GM12801 (cell line): ENCODE data around the gene MYL6B.

Source experiments
- TF ChIP-seq, protein P1 (sequence below): IDR thresholded peaks from one replicate; pipeline ENCODE4 v1.5.1; 2011; ENCODE audit warnings: control low read depth; ENCODE audit not compliant: insufficient read length; ENCODE audit errors: extremely low read depth

MYL6B gene

DNA sequence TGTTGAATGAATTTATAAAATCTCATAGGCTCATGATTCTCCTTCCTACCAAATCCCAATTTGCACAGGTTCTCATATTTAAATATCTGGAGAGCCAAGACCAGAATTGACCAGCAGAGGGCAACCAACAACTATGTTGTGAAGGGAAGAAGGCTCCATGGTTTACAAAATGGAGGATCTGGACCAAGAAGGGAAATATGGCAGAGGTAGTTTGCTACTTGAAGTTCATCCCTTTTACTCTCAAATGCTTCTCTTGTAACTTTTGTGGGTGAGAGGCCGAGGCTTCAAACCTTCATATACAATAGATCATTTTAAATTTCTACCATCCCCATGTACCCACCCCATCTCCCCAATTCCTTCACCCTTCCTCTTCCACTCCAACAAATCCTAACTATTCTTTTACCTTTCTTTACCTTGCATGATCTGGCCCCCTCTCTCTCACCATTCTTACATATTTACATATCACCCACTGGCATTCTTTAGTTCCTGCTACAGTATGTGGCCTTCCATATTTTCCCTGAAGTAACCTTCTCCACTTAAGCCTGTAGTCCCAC lies 40.7 kb downstream of the MYL6B start:
- TF ChIP-seq, protein P1, sequence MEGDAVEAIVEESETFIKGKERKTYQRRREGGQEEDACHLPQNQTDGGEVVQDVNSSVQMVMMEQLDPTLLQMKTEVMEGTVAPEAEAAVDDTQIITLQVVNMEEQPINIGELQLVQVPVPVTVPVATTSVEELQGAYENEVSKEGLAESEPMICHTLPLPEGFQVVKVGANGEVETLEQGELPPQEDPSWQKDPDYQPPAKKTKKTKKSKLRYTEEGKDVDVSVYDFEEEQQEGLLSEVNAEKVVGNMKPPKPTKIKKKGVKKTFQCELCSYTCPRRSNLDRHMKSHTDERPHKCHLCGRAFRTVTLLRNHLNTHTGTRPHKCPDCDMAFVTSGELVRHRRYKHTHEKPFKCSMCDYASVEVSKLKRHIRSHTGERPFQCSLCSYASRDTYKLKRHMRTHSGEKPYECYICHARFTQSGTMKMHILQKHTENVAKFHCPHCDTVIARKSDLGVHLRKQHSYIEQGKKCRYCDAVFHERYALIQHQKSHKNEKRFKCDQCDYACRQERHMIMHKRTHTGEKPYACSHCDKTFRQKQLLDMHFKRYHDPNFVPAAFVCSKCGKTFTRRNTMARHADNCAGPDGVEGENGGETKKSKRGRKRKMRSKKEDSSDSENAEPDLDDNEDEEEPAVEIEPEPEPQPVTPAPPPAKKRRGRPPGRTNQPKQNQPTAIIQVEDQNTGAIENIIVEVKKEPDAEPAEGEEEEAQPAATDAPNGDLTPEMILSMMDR, result no peak

DNA sequence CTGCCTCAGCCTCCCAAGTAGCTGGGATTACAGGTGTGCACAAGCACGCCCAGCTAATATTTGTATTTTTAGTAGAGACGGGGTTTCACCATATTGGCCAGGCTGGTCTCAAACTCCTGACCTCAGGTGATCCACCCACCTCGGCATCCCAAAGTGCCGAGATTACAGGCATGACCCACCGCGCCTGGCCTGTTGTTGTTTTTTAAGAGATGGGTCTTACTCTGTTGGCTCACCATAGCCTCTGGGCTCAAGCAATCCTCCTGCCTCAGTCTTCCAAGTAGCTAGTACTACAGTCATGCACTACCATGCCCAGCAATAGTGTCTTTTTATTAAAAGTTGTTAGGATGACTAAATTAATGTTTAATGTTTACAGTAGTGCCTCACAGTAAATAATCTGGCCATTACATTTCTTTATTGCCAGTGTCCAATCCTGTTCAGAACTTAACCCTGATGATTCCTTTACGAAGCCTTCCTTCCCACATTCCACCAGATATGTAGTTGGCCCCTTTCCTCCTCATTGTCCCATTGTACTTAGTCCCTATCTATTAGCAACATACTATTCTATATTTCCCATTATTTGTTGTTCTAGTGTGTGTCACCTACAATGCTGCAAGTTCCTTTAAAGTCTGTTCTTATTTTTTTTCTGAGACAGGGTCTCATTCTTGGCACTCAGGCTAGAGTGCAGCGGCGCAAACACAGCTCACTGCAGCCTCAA lies 45.7 kb downstream of the MYL6B start:
- TF ChIP-seq, protein P1, result no peak

DNA sequence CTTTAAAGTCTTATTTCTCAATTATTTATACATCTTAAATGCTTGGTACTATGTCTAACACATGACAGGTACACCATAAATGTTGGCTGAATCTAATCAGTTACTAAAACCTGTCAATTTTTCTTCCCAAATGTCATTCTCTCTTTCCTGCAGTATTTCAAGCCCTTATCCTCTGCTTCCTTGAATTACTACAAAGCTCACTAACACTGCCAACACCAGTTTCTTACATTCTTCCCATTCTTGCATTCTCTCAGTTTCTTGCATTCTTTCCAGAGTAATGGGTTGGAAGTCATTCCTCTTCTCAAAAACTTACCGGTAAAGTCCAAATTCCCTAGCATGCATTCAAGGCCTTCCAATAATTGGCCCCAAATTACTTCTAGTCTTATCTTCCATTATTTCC lies 46.4 kb downstream of the MYL6B start:
- TF ChIP-seq, protein P1, result no peak

DNA sequence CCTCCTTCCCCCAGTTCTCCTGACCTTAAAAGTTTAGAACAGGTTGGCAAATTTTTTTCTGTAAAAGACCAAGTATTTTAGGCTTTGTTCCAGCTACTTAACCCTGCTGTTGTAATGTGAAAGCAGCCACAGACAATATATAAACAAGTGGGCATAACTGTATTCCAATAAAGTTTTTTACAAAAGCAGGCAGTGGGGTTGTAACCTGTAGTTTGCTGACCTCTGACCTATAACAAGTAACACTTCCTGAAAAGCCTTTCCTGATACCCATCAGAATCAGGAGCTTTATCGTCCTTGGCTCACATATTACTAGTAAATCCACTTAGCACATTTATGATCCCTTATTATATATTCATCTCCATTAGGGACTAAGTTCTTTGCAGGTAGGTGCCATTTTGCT lies 50.0 kb downstream of the MYL6B start:
- TF ChIP-seq, protein P1, result no peak

DNA sequence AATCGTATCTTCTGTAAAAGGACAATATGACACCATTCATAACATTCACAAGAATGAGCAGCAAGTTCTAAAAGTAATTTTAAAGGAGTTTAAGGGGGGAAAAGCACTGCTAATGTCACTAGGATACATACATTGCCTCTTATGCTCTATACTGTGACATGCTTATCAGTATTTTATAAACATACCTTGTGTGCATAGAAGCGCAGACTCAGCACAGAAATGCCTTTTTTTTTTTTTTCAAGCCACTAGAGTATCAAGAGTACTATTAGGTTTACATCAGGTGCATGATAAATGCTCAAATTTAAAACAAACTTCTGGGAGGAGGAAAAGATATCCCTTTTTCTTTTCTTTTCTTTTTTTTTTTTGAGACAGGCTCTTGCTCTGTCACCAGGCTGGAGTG lies 50.5 kb downstream of the MYL6B start:
- TF ChIP-seq, protein P1, result no peak

DNA sequence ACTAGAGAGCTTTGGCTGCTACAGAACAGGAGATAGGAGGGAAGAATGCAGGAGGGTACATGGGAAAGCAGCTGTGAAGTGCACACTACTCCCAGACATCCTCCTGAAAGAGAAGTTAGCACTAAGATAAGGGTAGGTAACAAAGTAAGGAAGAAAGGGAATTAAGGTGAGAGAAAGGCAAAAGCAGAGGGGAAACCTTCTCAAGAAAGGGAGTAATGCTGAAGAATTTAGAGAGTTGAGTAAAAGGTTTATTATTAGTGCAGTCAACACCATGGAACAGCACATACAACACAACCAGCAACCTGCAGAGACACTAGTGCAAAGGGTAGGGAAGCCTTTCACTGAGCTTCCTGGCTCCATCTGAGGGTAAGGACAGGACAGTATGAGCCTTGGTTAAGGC lies 51.9 kb downstream of the MYL6B start:
- TF ChIP-seq, protein P1, result no peak

DNA sequence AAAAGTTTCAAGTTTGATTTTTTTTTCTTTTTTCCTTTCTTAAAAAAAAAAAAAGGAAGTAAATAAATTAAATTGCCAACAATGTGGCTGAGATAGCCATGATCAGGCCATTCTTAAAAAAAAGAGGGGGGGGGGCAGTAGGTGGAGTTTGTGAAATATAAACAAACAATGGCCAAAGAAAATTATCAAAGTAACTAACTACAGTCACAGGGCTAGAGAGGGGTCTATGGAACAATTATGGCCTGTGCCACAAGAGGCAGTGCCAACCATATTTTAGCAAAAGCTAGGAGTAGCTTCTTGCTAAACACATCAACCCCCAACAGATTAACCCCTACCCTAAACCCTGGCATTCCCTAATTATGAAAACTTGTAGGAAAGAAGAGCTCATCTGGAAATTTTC lies 53.1 kb downstream of the MYL6B start:
- TF ChIP-seq, protein P1, result no peak
